HG03066 (cell line): ENCODE measurements around the gene SPECC1.
"Not testable (repeated sequence)": the region's sequence is repeated elsewhere in the genome, so short reads cannot be mapped to it uniquely, and the experiment has no call there.

Source experiments
- ATAC-seq: cut with Tn5 transposase; IDR thresholded peaks from one replicate; pipeline ENCODE4 v1.9.1; 2021; ENCODE audit warnings: low read depth; ENCODE audit not compliant: unreplicated experiment

SPECC1 gene

DNA sequence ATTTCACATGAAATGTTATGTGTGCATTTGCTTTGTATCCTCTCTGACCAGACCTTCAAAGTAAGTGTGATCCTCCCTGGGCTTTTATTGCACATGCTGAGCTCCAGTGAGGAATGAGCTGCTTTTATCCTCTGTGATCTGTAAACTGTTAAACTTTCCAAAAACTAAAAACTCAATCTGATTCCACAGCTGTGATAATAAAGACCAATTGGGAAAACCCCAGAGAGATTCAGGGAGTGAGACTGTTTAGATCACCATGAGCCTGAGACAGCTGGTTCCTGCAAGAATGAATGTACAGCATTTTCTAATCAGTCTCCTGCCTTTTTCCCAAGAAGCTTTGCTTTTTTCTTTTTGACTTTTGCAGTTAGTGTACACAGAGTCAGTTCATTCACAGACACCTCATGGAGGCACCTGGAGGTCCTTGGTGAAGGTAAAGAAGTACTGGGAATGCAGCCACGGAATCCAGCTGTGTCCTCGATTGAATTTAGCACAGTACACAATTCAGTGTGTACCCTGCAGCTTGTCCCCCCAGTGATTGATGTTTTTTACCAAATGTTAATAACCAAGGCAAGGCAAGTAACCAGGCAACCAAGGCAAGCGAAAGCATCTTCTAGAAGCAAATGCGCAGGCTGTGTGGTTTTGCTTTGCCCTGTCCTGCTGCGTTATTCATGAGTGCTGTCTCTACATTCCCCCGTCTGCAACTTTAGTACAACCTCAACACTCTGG, 275.6 kb downstream of the SPECC1 start:
- ATAC-seq = no peak

GRCh38 chr17:20289984-20290383, 280.8 kb downstream of the SPECC1 start:
- ATAC-seq = no peak

GRCh38 chr17:20291853-20292252, 282.7 kb downstream of the SPECC1 start:
- no peak for ATAC-seq

GRCh38 chr17:20293501-20293900, 284.3 kb downstream of the SPECC1 start:
- no peak for ATAC-seq

GRCh38 chr17:20294120-20294519, 285.0 kb downstream of the SPECC1 start:
- no peak for ATAC-seq

- ATAC-seq = no peak
These were observed 289.9 kb downstream of the SPECC1 start for GRCh38 chr17:20299013-20299412.

DNA sequence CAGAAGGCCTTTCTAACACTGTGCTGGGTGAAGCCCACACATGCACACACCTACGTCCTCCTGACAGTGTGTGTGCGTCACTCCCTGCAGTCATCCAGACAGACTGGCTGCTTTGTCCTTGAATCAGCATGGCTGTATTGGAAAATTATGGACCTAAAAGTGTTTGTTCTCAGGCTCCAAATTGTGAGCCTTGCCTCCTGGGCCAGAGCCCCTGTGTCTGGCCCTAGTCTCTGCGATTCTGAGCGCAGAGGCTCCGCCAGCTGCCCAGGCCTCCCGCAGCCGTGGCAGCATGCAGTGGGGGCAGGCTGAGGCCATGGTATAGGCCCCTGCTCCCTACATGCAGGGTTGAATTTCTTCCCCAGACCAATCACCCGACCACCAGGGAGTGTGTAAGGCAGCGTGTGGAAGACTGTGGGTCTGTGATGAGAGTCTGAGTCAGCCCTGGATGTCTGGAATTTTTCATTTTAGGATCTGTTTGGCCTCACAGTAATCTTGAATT, 291.3 kb downstream of the SPECC1 start:
- no peak for ATAC-seq

GRCh38 chr17:20302246-20302917, 293.2 kb downstream of the SPECC1 start:
- no peak for ATAC-seq

DNA sequence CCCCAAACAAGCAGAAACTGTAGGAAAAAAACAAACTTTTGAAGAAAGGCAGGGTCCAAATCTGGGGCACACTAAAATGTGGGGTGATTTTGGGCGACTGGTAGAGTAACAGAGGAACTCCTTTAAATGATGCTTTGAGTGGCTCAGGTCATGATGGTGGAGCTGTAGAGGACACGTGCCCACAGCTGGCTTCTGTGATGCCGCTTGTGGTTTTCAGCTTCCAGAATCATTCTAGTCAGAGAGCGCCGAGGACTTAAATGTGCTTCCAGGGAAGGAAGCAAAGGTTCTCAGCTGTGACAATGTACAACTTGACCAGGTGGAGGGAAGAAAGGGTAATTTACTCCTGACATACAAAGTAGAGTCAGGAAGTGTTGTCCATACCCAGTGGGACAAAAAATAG, 295.8 kb downstream of the SPECC1 start:
- ATAC-seq = no peak

- ATAC-seq = no peak
These were observed 297.8 kb downstream of the SPECC1 start for GRCh38 chr17:20306924-20307323.

GRCh38 chr17:20307326-20307910, 298.3 kb downstream of the SPECC1 start:
- ATAC-seq = no peak

- ATAC-seq = no peak
These were observed 301.3 kb downstream of the SPECC1 start for GRCh38 chr17:20310481-20310880.

GRCh38 chr17:20313306-20313705, 304.1 kb downstream of the SPECC1 start:
- ATAC-seq = no peak

- ATAC-seq = no peak
These were observed 304.7 kb downstream of the SPECC1 start for GRCh38 chr17:20313891-20314290.

- no peak for ATAC-seq
These were observed 305.7 kb downstream of the SPECC1 start for GRCh38 chr17:20314834-20315233.

GRCh38 chr17:20315311-20315710, 306.2 kb downstream of the SPECC1 start:
- ATAC-seq = no peak

- ATAC-seq = no peak
These were observed 306.7 kb downstream of the SPECC1 start for GRCh38 chr17:20315821-20316220.

DNA sequence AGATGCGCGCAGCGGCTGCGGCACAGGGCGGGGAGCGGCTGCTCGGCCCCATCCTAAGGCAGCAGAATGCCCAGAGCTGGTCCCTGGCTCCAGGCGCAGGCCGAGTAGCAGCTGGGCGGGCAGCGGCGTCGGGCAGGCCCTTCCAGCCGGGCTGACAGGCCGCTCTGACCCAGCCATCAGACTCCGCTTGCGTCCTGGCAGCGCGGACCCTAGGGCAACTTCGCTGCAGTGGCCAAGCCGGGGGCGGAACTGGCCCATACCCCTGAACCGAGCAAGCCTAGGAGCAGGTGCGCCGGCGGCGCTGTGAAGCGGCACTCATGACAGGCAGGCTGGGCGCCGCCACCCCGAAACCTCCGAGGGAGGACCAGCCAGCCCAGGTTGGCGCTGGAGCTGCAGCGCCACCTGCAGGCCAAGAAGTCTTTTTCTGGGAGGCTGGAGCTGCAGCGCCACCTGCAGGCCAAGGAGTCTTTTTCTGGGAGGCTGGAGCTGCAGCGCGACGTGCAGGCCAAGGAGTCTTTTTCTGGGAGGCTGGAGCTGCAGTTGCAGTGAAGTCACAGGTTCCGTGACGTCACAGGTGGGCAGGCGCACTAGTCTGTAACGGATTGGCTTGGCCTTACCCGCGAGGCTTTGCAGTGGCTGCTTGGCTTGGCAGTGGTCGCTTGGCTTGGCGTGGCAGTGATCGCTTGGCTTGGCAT, 311.5 kb downstream of the SPECC1 start:
- peak; percentile 58 for ATAC-seq

GRCh38 chr17:20321357-20321756, 312.2 kb downstream of the SPECC1 start:
- ATAC-seq = not testable (repeated sequence)

- ATAC-seq = not testable (repeated sequence)
These were observed 318.6 kb downstream of the SPECC1 start for GRCh38 chr17:20327739-20328138.

- ATAC-seq = not testable (repeated sequence)
These were observed 342.2 kb downstream of the SPECC1 start for GRCh38 chr17:20351405-20351804.
